Mammary epithelial cell (primary cell): ENCODE results near the gene SLC16A3.

Experiments
- CTCF ChIP-seq, 2 donors: IDR thresholded peaks in 1 of 2; conservative IDR thresholded peaks in 1 of 2; 2 replicates each; pipeline ENCODE4 v1.5.1; 2011 to 2012; ENCODE audit warnings: inconsistent platforms in 2 of 2, low read length in 2 of 2, mild to moderate bottlenecking in 2 of 2, control low read depth in 1 of 2, low read depth in 1 of 2; ENCODE audit not compliant: insufficient read depth in 1 of 2; ENCODE audit errors: extremely low read depth in 1 of 2
- EZH2 ChIP-seq: IDR thresholded peaks from 2 replicates; pipeline ENCODE4 v1.6.1; 2012; ENCODE audit warnings: low read length, inconsistent platforms, borderline replicate concordance

GRCh38 chr17:82241926-82242697 is 13.3 kb downstream of the SLC16A3 start:
- TF ChIP-seq CTCF (conservative IDR thresholded peaks at IDR 0.05 in 1 of 2, IDR thresholded peaks at IDR 0.05 in 1 of 2; ENCODE audit: extremely low read depth in 1 of 2, insufficient read depth in 1 of 2, low read depth in 1 of 2, low read length in 2 of 2) (no peak), EZH2 (no peak)
